ENCODE measurements around the gene PRKRA.
"Not testable (repeated sequence)": the region's sequence is repeated elsewhere in the genome, so short reads cannot be mapped to it uniquely, and the experiment has no call there.

The PRKRA gene

GRCh38 chr2:178478130-178478438, 27.1 kb upstream of the PRKRA start:
- peak; percentile 23 to 30 for DNase-seq (ENCODE audit: low read depth in 2 of 2)
- H3K4me3 ChIP-seq (replicated peaks in 1 of 2; ENCODE audit: low read depth in 2 of 2, low read length in 2 of 2): peak overlapping the region; percentile 56 to 71
- no peak for TF ChIP-seq CTCF (IDR thresholded peaks at IDR 0.05; ENCODE audit: low read depth, low read length)

GRCh38 chr2:178477443-178478129, 26.6 kb upstream of the PRKRA start:
- DNase-seq (ENCODE audit: low read depth in 2 of 2): peak in 1 of 2 donors; percentile 4
- no peak for TF ChIP-seq CTCF (IDR thresholded peaks at IDR 0.05; ENCODE audit: low read depth, low read length)

GRCh38 chr2:178476477-178476876, 25.5 kb upstream of the PRKRA start:
- TF ChIP-seq CTCF (IDR thresholded peaks at IDR 0.05; ENCODE audit: low read depth, low read length): no peak
- H3K4me3 ChIP-seq (replicated peaks in 1 of 2; ENCODE audit: low read depth in 2 of 2, low read length in 2 of 2): no peak overlapping the region
- DNase-seq (ENCODE audit: low read depth in 2 of 2): no peak

More at GRCh38 chr2:178477443-178478129, 26.6 kb upstream of the PRKRA start:
- peak overlapping the region; percentile 56 to 71 for H3K4me3 ChIP-seq (replicated peaks in 1 of 2; ENCODE audit: low read depth in 2 of 2, low read length in 2 of 2)

GRCh38 chr2:178474560-178474959, 23.6 kb upstream of the PRKRA start:
- TF ChIP-seq CTCF (IDR thresholded peaks at IDR 0.05; ENCODE audit: low read depth, low read length): no peak
- H3K4me3 ChIP-seq (replicated peaks in 1 of 2; ENCODE audit: low read depth in 2 of 2, low read length in 2 of 2): no peak overlapping the region
- DNase-seq (ENCODE audit: low read depth in 2 of 2): no peak

- no peak for TF ChIP-seq CTCF (IDR thresholded peaks at IDR 0.05; ENCODE audit: low read depth, low read length)
- H3K4me3 ChIP-seq (replicated peaks in 1 of 2; ENCODE audit: low read depth in 2 of 2, low read length in 2 of 2): no peak overlapping the region
- peak; percentile 26 to 49 for DNase-seq (ENCODE audit: low read depth in 2 of 2)
Measured at GRCh38 chr2:178473931-178474330, 23.0 kb upstream of the PRKRA start.

- DNase-seq (ENCODE audit: low read depth in 2 of 2): no peak
- H3K4me3 ChIP-seq (replicated peaks in 1 of 2; ENCODE audit: low read depth in 2 of 2, low read length in 2 of 2): no peak overlapping the region
Measured at GRCh38 chr2:178473373-178473772, 22.4 kb upstream of the PRKRA start.

GRCh38 chr2:178471313-178471712, 20.3 kb upstream of the PRKRA start:
- not testable (repeated sequence) for H3K4me3 ChIP-seq (replicated peaks in 1 of 2; ENCODE audit: low read depth in 2 of 2, low read length in 2 of 2)

More at GRCh38 chr2:178473373-178473772, 22.4 kb upstream of the PRKRA start:
- TF ChIP-seq CTCF (IDR thresholded peaks at IDR 0.05; ENCODE audit: low read depth, low read length): no peak

More at GRCh38 chr2:178471313-178471712, 20.3 kb upstream of the PRKRA start:
- DNase-seq (ENCODE audit: low read depth in 2 of 2): not testable (repeated sequence)

Measured in cardiac fibroblast (primary cell).